ENCODE results near the gene P2RY8.

DNA sequence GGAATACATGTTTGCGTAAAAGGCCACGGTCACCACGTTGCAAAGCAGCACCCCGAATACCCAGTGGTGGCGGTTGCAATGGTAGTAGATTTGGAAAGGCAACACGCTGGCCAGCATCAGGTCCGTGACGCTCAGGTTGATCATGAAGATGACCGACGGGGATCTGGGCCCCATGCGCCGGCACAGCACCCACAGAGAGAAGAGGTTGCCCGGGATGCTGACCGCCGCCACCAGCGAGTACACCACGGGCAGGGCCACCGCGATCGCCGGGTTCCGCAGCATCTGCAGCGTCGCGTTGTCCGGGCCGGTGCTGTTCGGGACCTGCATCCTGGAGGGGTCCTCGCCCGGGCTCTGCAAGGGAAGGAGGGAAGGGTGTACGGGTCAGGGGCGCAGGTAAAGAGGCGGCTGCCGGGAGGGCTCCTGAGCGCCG lies 70.7 kb downstream of the P2RY8 start:
- TF ChIP-seq, protein P1, sequence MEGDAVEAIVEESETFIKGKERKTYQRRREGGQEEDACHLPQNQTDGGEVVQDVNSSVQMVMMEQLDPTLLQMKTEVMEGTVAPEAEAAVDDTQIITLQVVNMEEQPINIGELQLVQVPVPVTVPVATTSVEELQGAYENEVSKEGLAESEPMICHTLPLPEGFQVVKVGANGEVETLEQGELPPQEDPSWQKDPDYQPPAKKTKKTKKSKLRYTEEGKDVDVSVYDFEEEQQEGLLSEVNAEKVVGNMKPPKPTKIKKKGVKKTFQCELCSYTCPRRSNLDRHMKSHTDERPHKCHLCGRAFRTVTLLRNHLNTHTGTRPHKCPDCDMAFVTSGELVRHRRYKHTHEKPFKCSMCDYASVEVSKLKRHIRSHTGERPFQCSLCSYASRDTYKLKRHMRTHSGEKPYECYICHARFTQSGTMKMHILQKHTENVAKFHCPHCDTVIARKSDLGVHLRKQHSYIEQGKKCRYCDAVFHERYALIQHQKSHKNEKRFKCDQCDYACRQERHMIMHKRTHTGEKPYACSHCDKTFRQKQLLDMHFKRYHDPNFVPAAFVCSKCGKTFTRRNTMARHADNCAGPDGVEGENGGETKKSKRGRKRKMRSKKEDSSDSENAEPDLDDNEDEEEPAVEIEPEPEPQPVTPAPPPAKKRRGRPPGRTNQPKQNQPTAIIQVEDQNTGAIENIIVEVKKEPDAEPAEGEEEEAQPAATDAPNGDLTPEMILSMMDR (IDR thresholded peaks at IDR 0.05) = no peak
- no peak for TF ChIP-seq POLR2A (IDR thresholded peaks at IDR 0.05)

All from upper lobe of left lung (tissue), 4 donors.